BLaER1 treated with 17β-estradiol and CSF1 and Interleukin-3, amounts not matched to agents 10 nM and 100 nM (cell line): Measurements from ENCODE around the gene LIX1L.
A peak's percentile ranks its signal among the peaks of the same experiment; 100 is the strongest.

ENCODE experiments used
- H3K27ac ChIP-seq, 11 experiments: shearing (Covaris generic); formaldehyde crosslinking; 2 replicates each; pipeline ENCODE4 v1.8.1; 2022
- H3K27me3 ChIP-seq, 11 experiments: shearing (Covaris generic); formaldehyde crosslinking; 2 replicates each; pipeline ENCODE4 v1.8.1; 2022
- H3K36me3 ChIP-seq, 11 experiments: shearing (Covaris generic); formaldehyde crosslinking; 2 replicates each; pipeline ENCODE4 v1.8.1; 2022
- H3K4me1 ChIP-seq, 10 experiments: shearing (Covaris generic); formaldehyde crosslinking; 2 replicates each; pipeline ENCODE4 v1.8.1; 2022
- H3K4me2 ChIP-seq, 11 experiments: shearing (Covaris generic); formaldehyde crosslinking; 2 replicates each; pipeline ENCODE4 v1.8.1; 2022
- H3K4me3 ChIP-seq, 10 experiments: shearing (Covaris generic); formaldehyde crosslinking; 2 replicates each; pipeline ENCODE4 v1.8.1; 2022
- H3K9ac ChIP-seq, 11 experiments: shearing (Covaris generic); formaldehyde crosslinking; 2 replicates each; pipeline ENCODE4 v1.8.1; 2022
- H3K9me3 ChIP-seq, 11 experiments: shearing (Covaris generic); formaldehyde crosslinking; replicated peaks in 1 of 11; 2 replicates each; pipeline ENCODE4 v1.8.1; 2022
- H4K20me1 ChIP-seq, 11 experiments: shearing (Covaris generic); formaldehyde crosslinking; 2 replicates each; pipeline ENCODE4 v1.8.1; 2022
- Cebpa-rat ChIP-seq, 11 experiments: shearing (Covaris generic); IDR thresholded peaks; 2 replicates each; pipeline ENCODE4 v1.8.1; 2022

The LIX1L gene

GRCh38 chr1:145988773-145989172, 31.0 kb upstream of the LIX1L start:
- Histone ChIP-seq H3K9ac (no peak overlapping the region), H3K4me2 (no peak overlapping the region), H3K4me1 (peaks cover 21 to 89% (median 40%) of the 10 kb centered on the region in 10 experiments), H3K36me3 (peaks cover 14 to 23% (median 18%) of the 10 kb centered on the region in 11 experiments), H4K20me1 (peaks cover 9 to 32% (median 15%) of the 10 kb centered on the region in 11 experiments; a peak in 19 of 22 replicates), H3K4me3 (no peak overlapping the region), H3K27ac (no peak overlapping the region), H3K9me3 (no peaks in the 10 kb centered on the region), H3K27me3 (no peaks in the 10 kb centered on the region)
- no peak for TF ChIP-seq Cebpa-rat (IDR thresholded peaks at IDR 0.05)

GRCh38 chr1:145987926-145988325, 30.1 kb upstream of the LIX1L start:
- Histone ChIP-seq H3K27me3 (no peaks in the 10 kb centered on the region), H3K9ac (no peak overlapping the region), H3K36me3 (peaks cover 6 to 14% (median 10%) of the 10 kb centered on the region in 11 experiments), H3K4me1 (peaks cover 16 to 89% (median 39%) of the 10 kb centered on the region in 10 experiments; a peak in 19 of 20 replicates), H3K4me3 (no peak overlapping the region), H4K20me1 (peaks cover under 1 to 24% (median 6%) of the 10 kb centered on the region in 11 experiments; a peak in 16 of 22 replicates), H3K4me2 (0 out of 22 replicates have a peak overlapping the region, but pooled peaks of 1 of the 11 experiments have one; percentile 86), H3K27ac (no peak overlapping the region), H3K9me3 (no peaks in the 10 kb centered on the region)
- TF ChIP-seq Cebpa-rat (IDR thresholded peaks at IDR 0.05), result no peak

GRCh38 chr1:145986551-145986950, 28.7 kb upstream of the LIX1L start:
- Histone ChIP-seq H3K9ac (no peak overlapping the region), H3K27me3 (no peaks in the 10 kb centered on the region), H3K4me1 (peaks cover 4 to 89% (median 39%) of the 10 kb centered on the region in 10 experiments; a peak in 18 of 20 replicates), H3K4me2 (peak overlapping the region in 6 of 11 experiments; percentile 61 to 88 (median 80); a peak in 12 of 22 replicates), H3K9me3 (no peaks in the 10 kb centered on the region), H3K4me3 (no peak overlapping the region), H3K27ac (peak overlapping the region in 5 of 11 experiments; percentile 56 to 72 (median 66); a peak in 9 of 22 replicates), H3K36me3 (peaks cover 0 to under 1% (median 0%) of the 10 kb centered on the region in 11 experiments; a peak in 1 of 22 replicates), H4K20me1 (peaks cover 0 to 10% (median 0%) of the 10 kb centered on the region in 11 experiments; a peak in 5 of 22 replicates)
- no peak for TF ChIP-seq Cebpa-rat (IDR thresholded peaks at IDR 0.05)

- H3K4me3 ChIP-seq, result no peak overlapping the region
- no peaks in the 10 kb centered on the region for H3K36me3 ChIP-seq
- peak overlapping the region in 9 of 11 experiments; percentile 11 to 72 (median 59); a peak in 15 of 22 replicates for H3K27ac ChIP-seq
- peaks cover 7 to 90% (median 47%) of the 10 kb centered on the region in 10 experiments for H3K4me1 ChIP-seq
- H3K9me3 ChIP-seq, result no peaks in the 10 kb centered on the region
- peak overlapping the region in 3 of 11 experiments; percentile 30 to 44 (median 35); a peak in 3 of 22 replicates for H3K9ac ChIP-seq
- 0 out of 22 replicates have a peak, but pooled peaks cover 0 to 2% (median 0%) of the 10 kb centered on the region in 11 experiments for H4K20me1 ChIP-seq
- peak in 7 of 11 experiments; percentile 26 to 85 (median 52); a peak in 6 of 22 replicates for TF ChIP-seq Cebpa-rat (IDR thresholded peaks at IDR 0.05)
- peak overlapping the region in 9 of 11 experiments; percentile 14 to 88 (median 74); a peak in 18 of 22 replicates for H3K4me2 ChIP-seq
- no peaks in the 10 kb centered on the region for H3K27me3 ChIP-seq
Observed at GRCh38 chr1:145985502-145986439, 28.0 kb upstream of the LIX1L start.

- H4K20me1 ChIP-seq, result no peaks in the 10 kb centered on the region
- peak overlapping the region in 9 of 11 experiments; percentile 14 to 88 (median 74); a peak in 17 of 22 replicates for H3K4me2 ChIP-seq
- H3K9me3 ChIP-seq, result no peaks in the 10 kb centered on the region
- peak overlapping the region in 9 of 11 experiments; percentile 11 to 72 (median 59); a peak in 16 of 22 replicates for H3K27ac ChIP-seq
- H3K9ac ChIP-seq, result peak overlapping the region in 3 of 11 experiments; percentile 10 to 44 (median 35); a peak in 3 of 22 replicates
- H3K27me3 ChIP-seq, result no peaks in the 10 kb centered on the region
- peaks cover 13 to 90% (median 54%) of the 10 kb centered on the region in 10 experiments for H3K4me1 ChIP-seq
- no peak for TF ChIP-seq Cebpa-rat (IDR thresholded peaks at IDR 0.05)
- no peaks in the 10 kb centered on the region for H3K36me3 ChIP-seq
- H3K4me3 ChIP-seq, result no peak overlapping the region
Observed at GRCh38 chr1:145985129-145985501, 27.3 kb upstream of the LIX1L start.

- no peak overlapping the region for H3K4me3 ChIP-seq
- TF ChIP-seq Cebpa-rat (IDR thresholded peaks at IDR 0.05), result no peak
- peak overlapping the region in 5 of 11 experiments; percentile 74 to 88 (median 81); a peak in 10 of 22 replicates for H3K4me2 ChIP-seq
- no peaks in the 10 kb centered on the region for H3K27me3 ChIP-seq
- H3K36me3 ChIP-seq, result no peaks in the 10 kb centered on the region
- H3K9ac ChIP-seq, result peak overlapping the region in 1 of 11 experiments; percentile 44; a peak in 1 of 22 replicates
- H4K20me1 ChIP-seq, result no peaks in the 10 kb centered on the region
- peak overlapping the region in 6 of 11 experiments; percentile 59 to 95 (median 78); a peak in 10 of 22 replicates for H3K27ac ChIP-seq
- peaks cover 21 to 94% (median 60%) of the 10 kb centered on the region in 10 experiments for H3K4me1 ChIP-seq
- H3K9me3 ChIP-seq, result no peaks in the 10 kb centered on the region
Observed at GRCh38 chr1:145983960-145984830, 26.4 kb upstream of the LIX1L start.

GRCh38 chr1:145983206-145983675, 25.4 kb upstream of the LIX1L start:
- peak overlapping the region in 6 of 11 experiments; percentile 18 to 95 (median 92); a peak in 9 of 22 replicates for H3K27ac ChIP-seq
- TF ChIP-seq Cebpa-rat (IDR thresholded peaks at IDR 0.05), result no peak
- no peaks in the 10 kb centered on the region for H3K9me3 ChIP-seq
- peak overlapping the region in 7 of 11 experiments; percentile 6 to 96 (median 86); a peak in 11 of 22 replicates for H3K4me2 ChIP-seq
- H3K27me3 ChIP-seq, result no peaks in the 10 kb centered on the region
- H3K36me3 ChIP-seq, result no peaks in the 10 kb centered on the region
- H4K20me1 ChIP-seq, result no peaks in the 10 kb centered on the region
- peaks cover 31 to 97% (median 70%) of the 10 kb centered on the region in 10 experiments for H3K4me1 ChIP-seq
- H3K4me3 ChIP-seq, result no peak overlapping the region
- peak overlapping the region in 1 of 11 experiments; percentile 6; a peak in 1 of 22 replicates for H3K9ac ChIP-seq
